MG63 (cell line): Measurements from ENCODE around the gene SNRPB2. TPM values are rescaled to one million over a fixed set of nuclear protein-coding genes. Genes with fewer than 3 reads are reported as not detected.

Experiments used
- DNase-seq: peaks from one replicate; pipeline ENCODE4 v3.0.0-alpha.2; 2020
- H3K27me3 ChIP-seq: fragments of 250-450 bp; sonication (Bioruptor Pico); 2 replicates; pipeline ENCODE4 v1.5.1; 2020; ENCODE audit warnings: mild to moderate bottlenecking, moderate library complexity
- H3K36me3 ChIP-seq: fragments of 250-450 bp; sonication (Bioruptor Pico); 2 replicates; pipeline ENCODE4 v1.5.1; 2020; ENCODE audit warnings: mild to moderate bottlenecking, moderate library complexity
- H3K4me3 ChIP-seq: fragments of 250-450 bp; sonication (Bioruptor Pico); 2 replicates; pipeline ENCODE4 v1.5.1; 2020; ENCODE audit warnings: mild to moderate bottlenecking, moderate library complexity
- H3K9me3 ChIP-seq: fragments of 250-450 bp; sonication (Bioruptor Pico); 2 replicates; pipeline ENCODE4 v1.5.1; 2020; ENCODE audit warnings: mild to moderate bottlenecking, moderate library complexity
- total RNA-seq: library from RNA; depleted of rRNA; stranded (reverse); fragments of >200 nt; shearing (Covaris generic); gene quantifications from 2 replicates; pipeline ENCODE4 v1.2.3, GENCODE V29; 2014; ENCODE audit warnings: low replicate concordance; rRNA removed

The SNRPB2 gene
- total RNA-seq: 59.1 and 90.9 TPM in 2 replicates

DNA sequence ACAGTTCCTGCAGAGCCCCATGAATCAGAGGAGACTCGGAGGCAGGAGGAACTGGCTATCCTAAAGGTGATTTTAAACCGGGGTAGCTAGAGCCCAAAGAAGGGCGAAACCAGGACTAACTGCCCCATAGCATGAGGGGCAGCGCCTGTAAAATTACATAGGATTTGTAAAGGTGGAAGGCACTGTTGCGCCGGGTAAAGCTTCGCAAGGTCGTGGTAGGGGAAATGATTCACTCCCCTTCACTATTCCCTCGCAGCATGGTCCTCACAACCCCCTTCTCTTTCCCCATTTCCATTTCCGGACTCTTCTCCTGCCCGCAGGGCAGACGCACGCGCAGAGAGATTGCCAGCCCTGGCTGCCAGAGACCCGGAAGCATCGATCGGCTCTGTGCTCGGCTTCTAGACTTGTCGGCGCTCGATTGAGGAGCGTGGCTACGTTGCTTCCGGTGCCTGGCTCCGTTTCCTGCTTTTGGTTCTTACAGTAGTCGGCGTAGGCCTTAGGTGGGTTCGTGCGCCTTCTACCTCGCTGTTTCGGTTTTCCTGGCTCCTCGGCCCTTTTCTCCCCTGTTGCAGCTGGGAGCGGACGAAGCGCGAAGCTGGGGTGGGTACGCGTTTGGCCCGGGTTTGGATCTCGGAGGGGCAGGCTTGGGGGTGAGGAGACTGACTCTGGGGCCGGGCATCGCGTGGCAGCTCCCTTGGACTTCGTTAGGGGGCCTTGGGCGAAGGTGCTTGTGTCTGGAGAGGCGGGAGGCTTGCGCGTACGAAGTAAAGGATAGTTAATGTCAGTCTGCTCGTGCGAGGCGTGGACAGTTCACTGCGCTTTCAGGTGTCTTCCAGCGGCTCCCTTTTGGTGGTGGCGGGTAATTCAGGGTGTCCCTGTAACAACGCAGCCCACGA lies at the start of gene SNRPB2:
Gene SNRPB2, plus strand, starts transcription at position 462 of the 896 bp plus-strand sequence. CDS start 1,677 bp downstream, outside the sequence.
- H3K27me3 ChIP-seq: no peaks in the 10 kb centered on the region
- peak within 1 kb of the TSS; percentile 97 for H3K4me3 ChIP-seq
- peak; percentile 90 for DNase-seq
- H3K9me3 ChIP-seq: peaks cover 2% of the 10 kb centered on the region; the same call in 1 of the 2 replicates
- peaks cover 24% of the 10 kb centered on the region for H3K36me3 ChIP-seq

DNA sequence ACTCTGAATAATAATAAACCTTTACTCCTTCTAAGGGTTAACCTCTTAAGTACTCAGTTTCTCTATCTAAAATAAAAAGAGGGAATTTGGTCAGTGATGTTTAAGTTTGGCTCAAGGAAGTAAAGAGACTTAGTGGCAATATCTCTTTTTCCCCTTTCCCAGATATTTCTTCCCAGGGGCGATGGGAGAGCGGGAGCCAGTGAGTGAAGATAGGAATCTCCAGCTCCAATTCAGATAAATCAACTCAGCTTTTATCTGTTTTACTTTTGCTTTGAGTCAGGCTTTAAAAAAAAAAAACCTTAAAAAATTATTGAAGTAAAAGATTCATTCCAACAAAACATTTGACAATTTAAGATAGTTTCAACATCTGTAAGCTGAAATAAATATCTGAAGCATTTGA lies 45.4 kb upstream of the SNRPB2 start:
- DNase-seq: no peak
- H3K36me3 ChIP-seq: no peaks in the 10 kb centered on the region
- no peaks in the 10 kb centered on the region for H3K9me3 ChIP-seq
- no peak overlapping the region for H3K4me3 ChIP-seq
- H3K27me3 ChIP-seq: no peaks in the 10 kb centered on the region

DNA sequence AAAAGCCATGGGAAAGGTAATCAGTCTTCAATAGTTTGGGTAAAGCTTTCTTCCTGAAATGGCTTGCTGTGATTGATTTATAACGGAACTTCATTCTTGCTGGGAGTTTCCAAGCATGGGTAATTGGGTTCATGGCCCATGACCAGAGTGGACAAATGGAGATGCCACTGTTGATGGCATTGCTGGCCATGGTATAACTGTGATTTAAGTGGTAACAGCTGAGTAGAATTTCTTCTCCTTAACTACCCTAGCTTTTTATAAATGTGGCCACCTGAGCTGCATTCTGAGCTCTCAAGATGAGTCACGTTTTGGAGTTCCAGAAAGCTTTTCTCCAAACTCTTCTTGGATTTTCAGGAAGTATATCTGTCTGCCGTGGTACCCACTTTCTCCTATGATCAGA lies 39.9 kb upstream of the SNRPB2 start:
- Histone ChIP-seq H3K27me3 (no peaks in the 10 kb centered on the region), H3K9me3 (no peaks in the 10 kb centered on the region), H3K4me3 (no peak overlapping the region), H3K36me3 (no peaks in the 10 kb centered on the region)
- no peak for DNase-seq

DNA sequence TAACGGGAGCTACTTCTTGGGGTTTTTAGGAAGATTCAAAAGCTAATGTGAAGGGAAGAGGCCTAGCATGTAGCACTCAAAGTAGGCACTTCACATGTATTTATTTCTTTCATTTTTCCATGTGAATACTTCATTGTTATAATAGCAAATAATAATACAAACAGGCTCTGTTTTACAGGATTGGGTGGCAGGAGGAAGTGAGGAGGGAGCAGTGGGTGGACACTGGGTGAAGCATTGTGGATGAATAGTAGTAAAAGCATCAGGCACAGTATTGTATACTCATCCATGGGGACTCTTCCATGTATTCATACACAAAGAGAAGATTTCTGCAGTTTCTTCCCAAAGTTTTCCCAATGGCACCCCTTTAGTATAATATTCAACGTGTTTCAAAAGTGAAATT lies 38.4 kb upstream of the SNRPB2 start:
- Histone ChIP-seq H3K9me3 (no peaks in the 10 kb centered on the region), H3K4me3 (no peak overlapping the region), H3K36me3 (no peaks in the 10 kb centered on the region), H3K27me3 (no peaks in the 10 kb centered on the region)
- DNase-seq: no peak

DNA sequence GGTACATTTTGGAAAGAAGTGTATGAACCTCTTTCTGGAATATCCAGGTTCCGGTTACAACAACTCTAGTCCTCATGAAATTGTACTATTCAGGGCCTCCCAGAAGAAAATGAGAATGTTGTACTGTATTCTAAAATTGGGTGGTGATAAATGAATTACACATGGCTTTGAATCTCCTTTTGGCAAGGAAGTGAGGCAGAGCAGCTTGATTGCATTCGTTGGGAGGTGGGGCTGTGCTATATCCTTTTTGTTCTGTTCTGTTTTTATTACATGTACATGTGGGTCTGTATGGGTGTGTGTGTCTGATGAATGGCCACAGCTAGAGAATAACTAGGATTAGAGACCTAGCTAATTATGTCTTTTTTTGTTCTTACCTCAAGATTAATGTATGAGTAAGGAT lies 37.8 kb upstream of the SNRPB2 start:
- Histone ChIP-seq H3K27me3 (no peaks in the 10 kb centered on the region), H3K9me3 (no peaks in the 10 kb centered on the region), H3K36me3 (no peaks in the 10 kb centered on the region), H3K4me3 (no peak overlapping the region)
- DNase-seq: no peak

DNA sequence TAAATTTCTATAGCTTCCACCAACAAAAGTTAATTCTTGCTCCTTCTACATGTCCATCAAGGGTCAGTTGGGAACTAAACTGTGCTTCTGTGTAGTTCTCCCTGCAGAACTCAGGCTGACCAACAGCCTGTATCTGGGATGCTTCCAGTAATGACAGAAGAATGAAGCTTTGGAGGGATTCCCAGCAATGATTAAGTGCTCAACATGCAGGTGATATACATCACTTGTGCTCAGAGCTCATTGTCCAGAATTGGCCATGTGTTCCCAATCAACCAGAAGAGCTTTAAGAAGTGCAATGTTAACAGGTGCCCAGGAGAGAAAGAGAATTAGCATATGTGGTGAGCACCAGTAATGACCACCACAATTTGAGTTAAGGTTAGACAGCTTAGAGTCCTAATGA lies 37.4 kb upstream of the SNRPB2 start:
- Histone ChIP-seq H3K4me3 (no peak overlapping the region), H3K9me3 (no peaks in the 10 kb centered on the region), H3K27me3 (no peaks in the 10 kb centered on the region), H3K36me3 (no peaks in the 10 kb centered on the region)
- DNase-seq: no peak

DNA sequence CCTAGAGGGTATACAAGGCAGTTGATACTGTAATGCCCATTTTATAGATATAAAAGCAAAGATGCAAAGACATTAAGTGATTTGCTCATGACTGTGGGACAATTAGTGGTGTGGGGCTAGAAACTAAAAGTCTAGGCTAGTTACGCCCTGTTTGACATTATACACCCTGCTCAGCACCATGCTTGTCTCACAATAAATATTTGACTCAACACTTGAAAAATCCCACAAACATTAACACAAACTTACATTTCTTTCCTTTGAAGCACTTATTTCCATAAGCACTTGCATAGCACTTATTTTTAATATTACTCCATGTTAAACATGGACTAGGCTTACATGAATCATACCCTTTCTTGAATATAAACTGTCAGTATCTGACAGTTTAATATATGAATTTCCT lies 36.5 kb upstream of the SNRPB2 start:
- H3K9me3 ChIP-seq: no peaks in the 10 kb centered on the region
- no peak overlapping the region for H3K4me3 ChIP-seq
- H3K27me3 ChIP-seq: no peaks in the 10 kb centered on the region

DNA sequence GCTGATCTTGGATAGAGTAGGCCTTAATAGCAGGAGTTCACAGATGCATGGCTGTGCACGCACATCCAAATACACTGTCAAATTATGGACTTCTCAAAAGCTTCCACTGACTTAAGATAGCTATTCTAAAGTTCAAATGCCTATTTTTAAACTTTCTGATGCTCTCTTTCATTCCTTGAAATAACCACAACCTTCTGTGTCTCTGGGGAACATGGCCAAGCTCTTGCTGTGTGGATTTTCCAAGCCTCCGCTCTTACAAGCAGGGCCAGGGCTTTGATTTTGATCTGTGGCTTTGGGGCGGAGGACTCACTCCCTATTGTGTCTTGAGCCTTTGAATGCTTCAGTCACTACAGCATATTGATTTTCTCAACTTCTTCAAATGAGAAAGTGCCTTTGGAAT lies 35.7 kb upstream of the SNRPB2 start:
- Histone ChIP-seq H3K36me3 (no peaks in the 10 kb centered on the region), H3K4me3 (no peak overlapping the region), H3K27me3 (no peaks in the 10 kb centered on the region), H3K9me3 (no peaks in the 10 kb centered on the region)
- DNase-seq: no peak

More for the DNA sequence above, 36.5 kb upstream of the SNRPB2 start:
- DNase-seq: no peak
- no peaks in the 10 kb centered on the region for H3K36me3 ChIP-seq

DNA sequence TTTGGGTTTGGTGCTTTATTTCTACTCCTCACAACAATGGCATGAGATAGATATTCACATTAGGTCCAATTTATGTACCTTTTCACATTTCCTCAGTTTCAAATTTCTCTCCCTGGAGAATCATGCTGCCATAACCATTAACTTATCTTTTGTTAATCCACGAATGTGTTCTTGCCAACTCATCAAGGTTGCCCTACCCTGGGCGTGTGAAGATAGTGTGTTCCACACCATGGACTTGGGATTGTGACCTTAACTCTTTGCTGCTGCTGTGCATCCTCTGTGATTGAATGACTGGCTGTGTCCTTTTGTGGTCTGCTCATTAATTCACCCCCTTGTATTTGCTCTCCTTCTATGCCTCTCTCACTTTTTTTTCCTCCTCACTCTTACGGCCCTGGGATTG lies 34.2 kb upstream of the SNRPB2 start:
- DNase-seq: no peak
- no peaks in the 10 kb centered on the region for H3K36me3 ChIP-seq

DNA sequence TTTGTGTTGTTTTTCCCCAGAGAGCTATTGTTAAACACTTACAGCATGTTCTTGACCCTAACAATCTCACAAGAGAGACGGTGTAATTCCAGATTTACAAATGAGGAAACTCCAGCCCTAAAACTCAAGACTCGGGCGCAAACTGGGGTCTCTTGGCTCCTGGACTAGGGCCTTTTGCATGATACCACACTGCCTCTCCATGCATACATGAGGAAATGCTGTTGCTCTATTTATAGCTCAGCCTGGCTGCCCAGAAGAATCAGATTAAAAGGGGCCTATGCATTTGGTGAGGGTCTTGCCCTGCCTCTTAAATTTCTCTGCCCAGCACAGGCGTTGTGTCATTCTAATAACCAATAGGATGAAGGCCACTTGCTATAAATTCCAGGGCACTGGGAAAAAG lies 30.5 kb upstream of the SNRPB2 start:
- H3K4me3 ChIP-seq: no peak overlapping the region
- DNase-seq: no peak
- H3K9me3 ChIP-seq: no peaks in the 10 kb centered on the region
- no peaks in the 10 kb centered on the region for H3K27me3 ChIP-seq
- H3K36me3 ChIP-seq: no peaks in the 10 kb centered on the region

More for the DNA sequence above, 34.2 kb upstream of the SNRPB2 start:
- H3K9me3 ChIP-seq: no peaks in the 10 kb centered on the region
- H3K27me3 ChIP-seq: no peaks in the 10 kb centered on the region
- H3K4me3 ChIP-seq: no peak overlapping the region

DNA sequence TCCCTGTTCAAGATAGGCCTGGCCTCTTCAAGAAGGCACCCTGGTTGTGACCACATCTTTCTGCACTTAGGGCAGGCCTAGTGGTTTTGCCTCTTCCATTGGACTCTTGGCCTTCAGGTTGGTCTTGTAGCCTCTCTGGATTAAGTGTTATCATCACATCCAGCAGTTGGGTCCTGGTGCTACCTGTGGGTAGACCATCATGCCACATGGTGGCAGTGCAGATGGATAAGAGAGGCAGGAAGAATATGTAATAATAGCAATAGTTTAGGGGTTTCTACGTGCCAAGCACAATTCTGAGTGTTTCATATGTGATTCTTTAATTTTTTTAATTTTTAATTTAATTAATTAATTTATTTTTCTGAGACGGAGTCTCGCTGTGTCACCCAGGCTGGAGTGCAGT lies 28.5 kb upstream of the SNRPB2 start:
- no peak overlapping the region for H3K4me3 ChIP-seq
- no peaks in the 10 kb centered on the region for H3K27me3 ChIP-seq
- no peaks in the 10 kb centered on the region for H3K36me3 ChIP-seq
- DNase-seq: no peak
- H3K9me3 ChIP-seq: no peaks in the 10 kb centered on the region

DNA sequence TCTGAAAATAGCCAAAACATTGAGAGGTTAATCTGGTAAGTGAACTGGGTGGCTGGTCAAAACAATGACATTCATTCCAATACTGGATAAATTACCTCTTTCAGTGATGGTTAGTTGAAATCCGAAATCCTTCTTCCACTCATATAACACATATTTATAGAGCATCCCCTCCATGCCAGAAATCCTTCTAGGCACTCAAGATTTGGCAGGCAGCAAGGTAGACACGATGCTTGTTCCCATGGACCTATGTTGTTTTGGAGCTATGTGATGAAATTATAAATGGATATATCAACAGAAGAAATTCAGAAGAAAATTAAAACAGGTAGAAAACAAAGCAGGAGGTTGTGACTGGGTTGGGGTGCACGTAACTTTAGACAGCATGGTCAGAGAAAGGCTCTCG lies 26.3 kb upstream of the SNRPB2 start:
- no peaks in the 10 kb centered on the region for H3K27me3 ChIP-seq
- no peak overlapping the region for H3K4me3 ChIP-seq

DNA sequence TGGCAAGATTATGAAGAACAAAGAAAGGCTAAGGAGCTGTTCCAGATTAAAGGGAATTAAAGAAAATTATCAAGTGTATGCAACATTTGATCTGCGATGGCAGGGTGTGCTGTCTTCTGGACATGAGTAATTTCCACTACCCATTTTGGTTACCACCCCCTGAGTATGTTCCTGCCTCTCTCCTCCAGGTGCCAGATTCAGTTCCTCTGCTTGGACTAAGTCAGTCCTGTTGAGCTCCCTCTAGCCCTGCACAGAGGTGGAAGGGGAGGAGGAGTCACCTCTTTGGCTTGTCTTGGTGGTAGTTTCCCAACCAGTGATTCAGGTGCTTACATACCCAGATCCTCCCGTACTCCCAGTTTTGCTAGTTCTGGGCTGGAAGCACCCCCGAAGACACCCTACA lies 22.2 kb upstream of the SNRPB2 start:
- Histone ChIP-seq H3K27me3 (no peaks in the 10 kb centered on the region), H3K36me3 (no peaks in the 10 kb centered on the region), H3K4me3 (no peak overlapping the region), H3K9me3 (no peaks in the 10 kb centered on the region)
- DNase-seq: no peak

More for the DNA sequence above, 26.3 kb upstream of the SNRPB2 start:
- no peak for DNase-seq
- Histone ChIP-seq H3K9me3 (no peaks in the 10 kb centered on the region), H3K36me3 (no peaks in the 10 kb centered on the region)

DNA sequence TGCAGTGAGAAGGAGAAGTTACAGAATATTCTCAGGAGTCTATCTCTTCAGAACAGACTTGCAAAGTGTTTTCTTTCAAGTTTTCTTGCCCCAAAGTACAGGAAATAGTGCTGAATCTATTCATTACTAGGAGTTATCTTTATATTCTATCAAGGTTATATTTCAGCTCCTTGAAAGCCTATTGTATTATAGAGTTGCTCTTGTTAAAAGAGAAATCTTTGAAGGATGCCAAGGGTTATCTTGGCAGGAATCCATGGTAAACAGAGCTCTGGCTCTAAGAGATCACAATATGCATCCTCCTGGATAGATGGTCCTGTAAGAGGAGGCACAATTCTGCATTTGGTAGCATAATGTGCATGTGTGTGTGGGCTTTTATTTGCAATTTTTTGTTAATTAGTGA lies 21.2 kb upstream of the SNRPB2 start:
- Histone ChIP-seq H3K36me3 (no peaks in the 10 kb centered on the region), H3K27me3 (no peaks in the 10 kb centered on the region), H3K4me3 (no peak overlapping the region), H3K9me3 (no peaks in the 10 kb centered on the region)
- no peak for DNase-seq

DNA sequence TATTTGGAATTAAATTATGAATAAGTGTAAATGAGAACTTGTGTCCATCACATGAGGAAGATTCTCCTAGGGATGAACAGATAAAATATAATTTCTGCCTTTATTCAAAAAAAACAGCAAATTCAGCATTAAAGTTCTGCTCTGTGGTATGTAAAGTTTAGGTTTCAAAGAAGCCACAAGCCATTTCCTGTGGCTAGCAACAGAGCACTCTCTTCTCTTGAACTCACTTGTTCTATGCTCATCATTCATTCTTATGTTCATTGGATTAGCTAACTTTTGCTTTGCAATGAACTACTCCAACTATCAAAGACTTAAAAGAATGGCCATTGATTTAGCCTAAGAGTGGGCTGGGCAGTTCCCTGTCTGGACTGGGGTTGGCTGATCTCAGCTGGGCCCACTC lies 20.8 kb upstream of the SNRPB2 start:
- H3K27me3 ChIP-seq: no peaks in the 10 kb centered on the region
- H3K4me3 ChIP-seq: no peak overlapping the region
- no peaks in the 10 kb centered on the region for H3K9me3 ChIP-seq
- DNase-seq: no peak
- no peaks in the 10 kb centered on the region for H3K36me3 ChIP-seq

DNA sequence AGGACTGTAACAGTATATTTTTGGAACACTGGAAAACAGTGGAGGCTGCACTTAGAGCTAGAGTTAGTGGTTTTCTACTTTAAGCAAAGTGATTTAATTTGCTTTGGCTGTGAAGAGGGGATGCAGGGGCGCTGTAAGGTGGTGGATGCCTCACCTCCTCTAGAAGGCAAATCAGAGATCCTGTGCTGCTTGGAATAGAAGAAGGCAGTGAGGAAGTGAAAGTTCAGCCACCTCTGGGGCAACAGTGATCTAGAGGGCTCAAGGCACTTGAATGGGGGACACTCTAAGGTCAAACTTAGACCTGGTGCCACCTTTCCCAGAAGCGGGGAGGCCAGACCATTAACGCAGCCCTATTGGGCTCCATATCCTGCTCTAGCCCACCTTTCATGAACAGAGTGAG lies 19.0 kb upstream of the SNRPB2 start:
- no peak overlapping the region for H3K4me3 ChIP-seq
- no peaks in the 10 kb centered on the region for H3K36me3 ChIP-seq
- no peaks in the 10 kb centered on the region for H3K9me3 ChIP-seq
- H3K27me3 ChIP-seq: no peaks in the 10 kb centered on the region
- no peak for DNase-seq

DNA sequence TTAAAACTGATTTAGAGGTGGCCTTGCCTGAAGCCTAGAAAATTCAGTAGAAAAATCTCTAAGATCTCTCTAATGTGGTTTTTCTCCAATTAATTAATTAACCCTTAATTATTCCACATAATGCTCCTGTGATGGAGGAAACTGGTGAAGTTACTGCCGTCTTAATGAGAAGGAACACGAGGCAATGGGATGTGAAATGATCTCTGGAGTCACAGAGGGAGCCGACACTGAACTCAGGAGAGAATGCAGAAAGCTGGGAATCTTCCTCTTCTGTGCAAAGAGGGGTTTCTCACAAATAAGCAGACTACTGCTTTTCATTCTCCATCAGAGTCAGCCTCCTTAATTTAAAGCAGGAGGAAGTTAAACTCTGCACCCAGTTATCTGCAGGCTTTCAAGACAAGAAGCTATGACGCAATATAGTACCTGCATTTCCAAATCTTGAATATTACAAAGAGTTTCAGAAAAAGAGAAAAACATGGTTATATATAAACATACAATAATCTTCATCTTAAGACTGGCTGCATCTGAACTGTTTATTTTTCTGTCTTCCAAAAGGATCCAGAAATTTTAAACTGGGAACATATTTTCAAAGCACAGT lies 18.1 kb upstream of the SNRPB2 start:
- Histone ChIP-seq H3K9me3 (no peaks in the 10 kb centered on the region), H3K27me3 (no peaks in the 10 kb centered on the region), H3K36me3 (no peaks in the 10 kb centered on the region), H3K4me3 (no peak overlapping the region)
- no peak for DNase-seq

DNA sequence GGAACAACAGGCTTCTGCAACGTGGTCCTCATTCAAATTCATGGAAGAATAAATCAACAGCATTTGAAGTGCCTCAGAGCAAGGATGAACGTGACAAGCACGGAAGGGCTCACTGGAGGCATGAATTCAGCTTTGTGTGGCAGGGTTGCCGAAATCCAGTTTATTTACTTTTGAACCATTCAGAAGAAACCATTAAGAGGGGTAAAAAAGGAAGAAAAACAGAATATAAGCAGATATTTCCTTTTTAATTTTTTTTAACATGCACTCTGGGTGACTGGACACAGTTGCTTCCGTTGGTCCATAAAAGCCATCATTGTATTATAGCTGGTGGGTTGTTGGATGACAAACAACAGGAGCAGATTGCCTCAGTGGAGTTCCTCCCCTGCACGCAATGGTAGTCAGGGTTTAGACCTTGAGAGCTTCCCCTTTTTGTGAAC lies 17.3 kb upstream of the SNRPB2 start:
- DNase-seq: no peak

More for the DNA sequence above, 17.3 kb upstream of the SNRPB2 start:
- Histone ChIP-seq H3K9me3 (no peaks in the 10 kb centered on the region), H3K36me3 (no peaks in the 10 kb centered on the region), H3K4me3 (no peak overlapping the region), H3K27me3 (no peaks in the 10 kb centered on the region)
